Loucy (cell line): ENCODE data around the gene SLC22A23.

Source experiments
- CTCF ChIP-seq: fragments of 200-600 bp; sonication (generic); conservative IDR thresholded peaks from 2 replicates; pipeline ENCODE4 v1.5.1; 2014; ENCODE audit warnings: mild to moderate bottlenecking, antibody characterized with exemption, low read length
- EZH2phosphoT487 ChIP-seq: fragments of 200-600 bp; IDR thresholded peaks from 2 replicates; pipeline ENCODE4 v1.6.1; 2018; ENCODE audit warnings: antibody characterized with exemption, mild to moderate bottlenecking, moderate library complexity, borderline replicate concordance

- TF ChIP-seq EZH2phosphoT487 (no peak), CTCF (no peak)
These were observed 72.4 kb downstream of the SLC22A23 start for GRCh38 chr6:3384241-3385143.
